ENCODE measurements around the gene FGF16. TPM values are rescaled to one million over a fixed set of nuclear protein-coding genes. Genes with fewer than 3 reads are reported as not detected.

The FGF16 gene
- total and polyA plus RNA-seq, 10 of the 15 experiments (the other 5 are each of a cell fraction or from before 2014, with no cell fraction given), result not detected

DNA sequence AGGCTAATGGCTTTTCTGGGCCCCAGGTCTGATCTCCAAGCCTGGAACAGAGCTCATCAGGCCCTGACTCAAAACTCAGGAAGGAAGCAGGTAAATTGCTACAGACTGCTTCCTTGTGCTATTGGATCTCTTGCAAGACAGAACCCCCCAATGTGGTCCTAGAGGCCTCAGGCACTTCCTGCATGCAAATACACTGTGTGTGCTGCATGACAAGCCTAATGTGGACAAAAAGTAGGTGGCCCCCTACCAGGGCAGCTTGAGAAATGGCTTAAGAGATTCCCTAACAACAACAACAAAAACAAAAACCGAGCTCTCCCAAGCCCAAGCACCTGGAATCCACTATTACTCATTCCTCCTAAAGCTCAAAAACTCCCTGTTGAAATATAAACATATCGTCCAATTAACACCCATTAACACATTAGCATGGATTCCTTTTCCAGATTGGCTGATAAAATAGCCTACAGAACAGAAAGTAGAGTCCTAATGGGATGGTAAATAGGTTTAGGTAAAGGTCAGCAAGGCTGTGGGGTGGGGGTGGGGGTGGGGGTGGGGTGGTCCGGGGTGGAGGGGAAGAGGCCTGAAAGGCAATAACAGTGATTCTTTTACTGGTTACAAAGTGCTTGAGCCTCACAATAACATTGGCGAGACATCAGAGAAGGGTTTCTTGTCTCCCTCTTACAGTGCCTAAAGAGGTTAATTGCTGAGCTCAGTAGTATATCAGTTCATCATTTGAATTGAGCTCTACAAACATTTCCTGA lies 24.1 kb upstream of the FGF16 start:
- Histone ChIP-seq H3K4me2 (ENCODE audit: control insufficient read depth, insufficient read depth) (no peak overlapping the region), H3K9ac (ENCODE audit: control insufficient read depth, insufficient read depth, low read length) (no peak overlapping the region), H3K36me3 (ENCODE audit: control insufficient read depth in 2 of 2, insufficient read depth in 2 of 2, low read length in 1 of 2) (no peaks in the 10 kb centered on the region), H2AFZ (ENCODE audit: control insufficient read depth, low read depth, low read length) (no peak overlapping the region), H3K27me3 (replicated peaks in 1 of 2; ENCODE audit: control insufficient read depth in 2 of 2, insufficient read depth in 2 of 2, low read length in 1 of 2) (no peaks in the 10 kb centered on the region), H3K79me2 (ENCODE audit: control insufficient read depth, insufficient read depth, low read length) (no peaks in the 10 kb centered on the region), H4K20me1 (ENCODE audit: control insufficient read depth, insufficient read depth) (no peaks in the 10 kb centered on the region), H3K4me1 (ENCODE audit: control insufficient read depth, insufficient read depth, low read length) (no peaks in the 10 kb centered on the region), H3K4me3 (no peak overlapping the region), H3K27ac (ENCODE audit: control insufficient read depth, insufficient read depth) (no peak overlapping the region), H3K9me3 (replicated peaks; ENCODE audit: control insufficient read depth, insufficient read depth, low read length) (no peaks in the 10 kb centered on the region)
- ATAC-seq, result no peak
- 40% methylated on average over 3 of the region's 4 CpGs for WGBS (ENCODE audit: insufficient coverage, insufficient replicate concordance, low lambda C conversion rate, missing lambda C conversion rate)
- ChIA-PET POLR2A (no interaction called here), SMC1A (ENCODE audit: uncharacterized antibody, unreplicated experiment) (no interaction called here), CTCF (no interaction called here), RAD21 (ENCODE audit: unreplicated experiment) (no interaction called here)
- intact Hi-C loops (cut with micrococcal nuclease; ENCODE audit: unreplicated experiment), result no loop called here
- in situ Hi-C loops (cut with MboI), result no loop called here
- TF ChIP-seq TCF7 (IDR thresholded peaks at IDR 0.05; ENCODE audit: borderline replicate concordance), result no peak
- TF ChIP-seq DPF2 (IDR thresholded peaks at IDR 0.05), result no peak
- TF ChIP-seq MTA3 (IDR thresholded peaks at IDR 0.05; ENCODE audit: borderline replicate concordance, low read length), result no peak
- no peak for TF ChIP-seq PML (IDR thresholded peaks at IDR 0.05; ENCODE audit: low read length)
- no peak for TF ChIP-seq POLR2AphosphoS5 (IDR thresholded peaks at IDR 0.05; ENCODE audit: low read length)
- TF ChIP-seq ZBED1 (IDR thresholded peaks at IDR 0.05; ENCODE audit: borderline replicate concordance), result no peak
- TF ChIP-seq TCF3 (IDR thresholded peaks at IDR 0.05; ENCODE audit: borderline replicate concordance, insufficient read depth, low read depth, low read length), result no peak
- no peak for TF ChIP-seq PAX8 (IDR thresholded peaks at IDR 0.05)
- TF ChIP-seq RAD21 (IDR thresholded peaks at IDR 0.05; ENCODE audit: insufficient read depth, low read depth, low read length), result no peak
- TF ChIP-seq, protein P1, sequence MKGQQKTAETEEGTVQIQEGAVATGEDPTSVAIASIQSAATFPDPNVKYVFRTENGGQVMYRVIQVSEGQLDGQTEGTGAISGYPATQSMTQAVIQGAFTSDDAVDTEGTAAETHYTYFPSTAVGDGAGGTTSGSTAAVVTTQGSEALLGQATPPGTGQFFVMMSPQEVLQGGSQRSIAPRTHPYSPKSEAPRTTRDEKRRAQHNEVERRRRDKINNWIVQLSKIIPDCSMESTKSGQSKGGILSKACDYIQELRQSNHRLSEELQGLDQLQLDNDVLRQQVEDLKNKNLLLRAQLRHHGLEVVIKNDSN (IDR thresholded peaks at IDR 0.05; ENCODE audit: borderline replicate concordance, extremely low read length, insufficient read depth, low read depth, low read length), result no peak
- no peak for TF ChIP-seq ETV6 (conservative IDR thresholded peaks at IDR 0.05 in 1 of 2, IDR thresholded peaks at IDR 0.05 in 1 of 2; ENCODE audit: borderline replicate concordance in 1 of 2, low read depth in 1 of 2)
- TF ChIP-seq, protein P2, sequence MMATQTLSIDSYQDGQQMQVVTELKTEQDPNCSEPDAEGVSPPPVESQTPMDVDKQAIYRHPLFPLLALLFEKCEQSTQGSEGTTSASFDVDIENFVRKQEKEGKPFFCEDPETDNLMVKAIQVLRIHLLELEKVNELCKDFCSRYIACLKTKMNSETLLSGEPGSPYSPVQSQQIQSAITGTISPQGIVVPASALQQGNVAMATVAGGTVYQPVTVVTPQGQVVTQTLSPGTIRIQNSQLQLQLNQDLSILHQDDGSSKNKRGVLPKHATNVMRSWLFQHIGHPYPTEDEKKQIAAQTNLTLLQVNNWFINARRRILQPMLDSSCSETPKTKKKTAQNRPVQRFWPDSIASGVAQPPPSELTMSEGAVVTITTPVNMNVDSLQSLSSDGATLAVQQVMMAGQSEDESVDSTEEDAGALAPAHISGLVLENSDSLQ (IDR thresholded peaks at IDR 0.05), result no peak
- no peak for TF ChIP-seq JUNB (IDR thresholded peaks at IDR 0.05)
- BruUV-seq (replicated peaks), result no TSS peak
- no peak for DNase-seq (ENCODE audit: low read depth, low spot score)
- no peak for FAIRE-seq
